Loucy (cell line): Measurements from ENCODE around the gene GIT2.

Experiments
- H2AFZ ChIP-seq: fragments of 200-600 bp; sonication (generic); 2 replicates; pipeline ENCODE4 v1.6.0; 2016; ENCODE audit warnings: antibody characterized with exemption, mild to moderate bottlenecking, low read length, moderate library complexity
- H3F3A ChIP-seq: fragments of 200-600 bp; 2 replicates; pipeline ENCODE4 v1.6.0; 2016; ENCODE audit warnings: antibody characterized with exemption, low read depth, mild to moderate bottlenecking
- H3K27me3 ChIP-seq: fragments of 200-600 bp; sonication (generic); 2 replicates; pipeline ENCODE4 v1.6.1; 2014; ENCODE audit warnings: low read length, mild to moderate bottlenecking; ENCODE audit not compliant: insufficient read depth, poor library complexity, severe bottlenecking
- H3K36me3 ChIP-seq: fragments of 200-600 bp; sonication (generic); 2 replicates; pipeline ENCODE4 v1.6.1; 2016; ENCODE audit warnings: low read length; ENCODE audit not compliant: insufficient read depth
- H3K4me1 ChIP-seq: fragments of 200-600 bp; sonication (generic); 2 replicates; pipeline ENCODE4 v1.5.1; 2014; ENCODE audit warnings: low read length, mild to moderate bottlenecking; ENCODE audit not compliant: insufficient read depth, poor library complexity, severe bottlenecking
- H3K4me2 ChIP-seq: fragments of 200-600 bp; sonication (generic); 2 replicates; pipeline ENCODE4 v1.6.0; 2014; ENCODE audit warnings: antibody characterized with exemption, low read length, low read depth, mild to moderate bottlenecking; ENCODE audit not compliant: poor library complexity, severe bottlenecking
- H3K4me3 ChIP-seq: fragments of 200-600 bp; sonication (generic); 2 replicates; pipeline ENCODE4 v1.5.1; 2014; ENCODE audit warnings: low read length, mild to moderate bottlenecking, mixed read lengths; ENCODE audit not compliant: poor library complexity, severe bottlenecking
- H3K79me2 ChIP-seq: fragments of 200-600 bp; sonication (generic); 2 replicates; pipeline ENCODE4 v1.6.1; 2014; ENCODE audit warnings: low read length; ENCODE audit not compliant: insufficient read depth
- H3K9ac ChIP-seq: fragments of 200-600 bp; sonication (generic); 2 replicates; pipeline ENCODE4 v1.6.0; 2014; ENCODE audit warnings: mild to moderate bottlenecking, low read depth, low read length, moderate library complexity; ENCODE audit not compliant: poor library complexity, severe bottlenecking
- H3K9me2 ChIP-seq: fragments of 200-600 bp; sonication (generic); replicated peaks from 2 replicates; pipeline ENCODE4 v1.6.1; 2016; ENCODE audit warnings: low read depth, low read length, mixed read lengths
- H3K9me3 ChIP-seq: fragments of 200-600 bp; sonication (generic); 2 replicates; pipeline ENCODE4 v1.6.1; 2014; ENCODE audit warnings: mild to moderate bottlenecking, antibody characterized with exemption, low read length, low read depth; ENCODE audit not compliant: insufficient read depth
- H4K20me1 ChIP-seq: fragments of 200-600 bp; sonication (generic); 2 replicates; pipeline ENCODE4 v1.6.0; 2014; ENCODE audit warnings: antibody characterized with exemption, low read length, mild to moderate bottlenecking; ENCODE audit not compliant: insufficient read depth, poor library complexity, severe bottlenecking
- EZH2phosphoT487 ChIP-seq: fragments of 200-600 bp; IDR thresholded peaks from 2 replicates; pipeline ENCODE4 v1.6.1; 2018; ENCODE audit warnings: antibody characterized with exemption, mild to moderate bottlenecking, moderate library complexity, borderline replicate concordance
- TF ChIP-seq, protein P1 (sequence below): fragments of 200-600 bp; sonication (generic); conservative IDR thresholded peaks from 2 replicates; pipeline ENCODE4 v1.5.1; 2014; ENCODE audit warnings: mild to moderate bottlenecking, antibody characterized with exemption, low read length

The GIT2 gene

DNA sequence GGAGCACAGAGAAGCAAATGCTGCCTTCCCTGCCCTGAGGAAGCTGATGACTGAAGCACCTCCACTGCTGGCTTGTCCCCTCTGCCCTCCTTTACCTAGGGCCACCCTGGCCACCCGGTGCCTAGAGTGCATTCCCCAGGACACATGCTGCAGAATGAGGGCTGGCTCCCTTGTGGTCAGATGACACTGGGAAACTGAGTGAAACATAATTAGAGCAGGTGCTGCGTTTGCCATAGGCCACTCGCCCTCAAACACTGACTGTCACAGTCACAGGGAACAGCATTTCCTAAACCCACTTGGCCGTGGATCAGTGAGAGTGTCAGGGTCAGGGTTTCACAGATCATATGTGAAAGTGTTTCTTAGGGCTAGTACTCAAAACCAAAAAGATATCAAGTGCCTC is 80.1 kb downstream of the GIT2 start:
- no peaks in the 10 kb centered on the region for H3K79me2 ChIP-seq
- no peaks in the 10 kb centered on the region for H3K9me3 ChIP-seq
- H3K36me3 ChIP-seq, result peaks cover 49% of the 10 kb centered on the region; the same call in 1 of the 2 replicates
- H3F3A ChIP-seq, result no peaks in the 10 kb centered on the region
- H4K20me1 ChIP-seq, result no peaks in the 10 kb centered on the region
- H2AFZ ChIP-seq, result no peak overlapping the region
- H3K9ac ChIP-seq, result no peak overlapping the region
- H3K4me1 ChIP-seq, result no peaks in the 10 kb centered on the region
- TF ChIP-seq, protein P1, sequence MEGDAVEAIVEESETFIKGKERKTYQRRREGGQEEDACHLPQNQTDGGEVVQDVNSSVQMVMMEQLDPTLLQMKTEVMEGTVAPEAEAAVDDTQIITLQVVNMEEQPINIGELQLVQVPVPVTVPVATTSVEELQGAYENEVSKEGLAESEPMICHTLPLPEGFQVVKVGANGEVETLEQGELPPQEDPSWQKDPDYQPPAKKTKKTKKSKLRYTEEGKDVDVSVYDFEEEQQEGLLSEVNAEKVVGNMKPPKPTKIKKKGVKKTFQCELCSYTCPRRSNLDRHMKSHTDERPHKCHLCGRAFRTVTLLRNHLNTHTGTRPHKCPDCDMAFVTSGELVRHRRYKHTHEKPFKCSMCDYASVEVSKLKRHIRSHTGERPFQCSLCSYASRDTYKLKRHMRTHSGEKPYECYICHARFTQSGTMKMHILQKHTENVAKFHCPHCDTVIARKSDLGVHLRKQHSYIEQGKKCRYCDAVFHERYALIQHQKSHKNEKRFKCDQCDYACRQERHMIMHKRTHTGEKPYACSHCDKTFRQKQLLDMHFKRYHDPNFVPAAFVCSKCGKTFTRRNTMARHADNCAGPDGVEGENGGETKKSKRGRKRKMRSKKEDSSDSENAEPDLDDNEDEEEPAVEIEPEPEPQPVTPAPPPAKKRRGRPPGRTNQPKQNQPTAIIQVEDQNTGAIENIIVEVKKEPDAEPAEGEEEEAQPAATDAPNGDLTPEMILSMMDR, result no peak
- no peak for TF ChIP-seq EZH2phosphoT487
- H3K27me3 ChIP-seq, result no peaks in the 10 kb centered on the region
- H3K4me2 ChIP-seq, result no peak overlapping the region
- H3K9me2 ChIP-seq, result no peaks in the 10 kb centered on the region
- H3K4me3 ChIP-seq, result no peak overlapping the region

DNA sequence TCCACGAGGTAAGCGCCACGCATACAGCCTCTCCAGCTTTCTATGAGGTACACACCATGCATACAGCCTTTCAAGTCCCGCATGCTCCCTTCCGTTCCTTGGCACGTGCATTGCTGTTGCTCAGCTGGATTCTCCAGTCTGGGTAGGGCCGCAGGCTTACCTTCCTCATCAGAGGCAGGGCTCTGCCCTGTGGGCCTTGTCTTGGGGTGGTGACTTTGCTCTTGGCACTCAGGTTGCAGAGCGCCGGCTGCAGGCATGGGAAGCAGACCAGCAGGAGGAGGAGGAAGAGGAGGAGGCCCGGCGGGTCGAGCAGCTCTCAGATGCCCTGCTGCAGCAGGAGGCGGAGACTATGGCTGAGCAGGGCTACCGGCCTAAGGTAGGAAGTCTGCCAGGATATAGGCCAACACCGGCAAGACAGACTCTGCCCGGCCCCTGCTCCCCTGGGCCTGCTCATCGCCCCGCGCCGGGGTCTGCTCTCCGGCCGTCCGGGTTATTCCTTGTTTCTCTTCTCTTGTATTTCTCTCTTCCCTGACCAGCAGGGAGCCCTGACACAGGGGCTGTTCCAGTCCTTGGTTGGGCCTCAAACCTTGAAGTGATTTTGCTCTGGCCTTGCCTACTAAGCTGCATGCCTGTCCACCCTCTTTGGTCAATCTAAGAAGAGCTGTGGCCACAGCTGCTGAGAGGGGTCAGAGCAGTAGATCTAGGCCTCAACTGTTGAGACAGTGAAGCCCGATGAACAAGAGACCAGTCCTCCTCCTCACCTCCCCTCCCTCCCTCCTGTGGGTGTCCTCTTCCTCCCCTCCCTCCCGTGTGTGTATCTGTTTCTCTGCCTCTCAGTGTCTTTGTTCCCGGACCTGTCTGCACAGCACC is 80.8 kb downstream of the GIT2 start:
- no peaks in the 10 kb centered on the region for H4K20me1 ChIP-seq
- no peaks in the 10 kb centered on the region for H3K9me2 ChIP-seq
- no peaks in the 10 kb centered on the region for H3K27me3 ChIP-seq
- no peak overlapping the region for H2AFZ ChIP-seq
- H3K9ac ChIP-seq, result no peak overlapping the region
- no peak overlapping the region for H3K4me3 ChIP-seq
- H3K4me2 ChIP-seq, result no peak overlapping the region
- no peaks in the 10 kb centered on the region for H3F3A ChIP-seq
- H3K36me3 ChIP-seq, result peaks cover 49% of the 10 kb centered on the region; the same call in 1 of the 2 replicates
- H3K4me1 ChIP-seq, result no peaks in the 10 kb centered on the region
- no peak for TF ChIP-seq EZH2phosphoT487
- TF ChIP-seq, protein P1, result no peak
- H3K79me2 ChIP-seq, result no peaks in the 10 kb centered on the region
- H3K9me3 ChIP-seq, result no peaks in the 10 kb centered on the region

DNA sequence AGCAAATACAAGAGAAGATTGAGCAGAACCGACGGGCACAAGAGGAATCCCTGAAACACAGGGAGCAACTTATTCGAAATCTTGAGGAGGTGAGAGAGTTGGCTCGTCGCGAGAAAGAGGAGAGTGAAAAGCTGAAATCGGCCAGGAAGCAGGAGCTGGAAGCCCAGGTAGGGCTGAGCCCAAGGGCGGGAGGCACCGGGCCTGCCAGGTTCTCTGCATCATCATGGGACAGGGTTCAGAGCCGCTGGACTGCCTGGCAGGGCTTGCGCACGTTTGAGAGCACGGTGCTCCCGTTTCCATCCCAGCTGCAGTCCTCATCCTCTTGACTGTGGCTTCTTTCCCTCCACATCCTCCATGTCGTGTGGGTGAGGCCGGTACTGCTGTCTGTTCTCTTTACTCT is 81.7 kb downstream of the GIT2 start:
- H3K4me1 ChIP-seq, result no peaks in the 10 kb centered on the region
- TF ChIP-seq EZH2phosphoT487, result no peak
- TF ChIP-seq, protein P1, result no peak
- H3K4me2 ChIP-seq, result no peak overlapping the region
- H3K9me2 ChIP-seq, result no peaks in the 10 kb centered on the region
- no peaks in the 10 kb centered on the region for H4K20me1 ChIP-seq
- H3K36me3 ChIP-seq, result peaks cover 52% of the 10 kb centered on the region; the same call in 1 of the 2 replicates
- no peaks in the 10 kb centered on the region for H3K79me2 ChIP-seq
- H2AFZ ChIP-seq, result no peak overlapping the region
- no peaks in the 10 kb centered on the region for H3K9me3 ChIP-seq
- no peaks in the 10 kb centered on the region for H3F3A ChIP-seq
- H3K9ac ChIP-seq, result no peak overlapping the region
- no peak overlapping the region for H3K4me3 ChIP-seq
- no peaks in the 10 kb centered on the region for H3K27me3 ChIP-seq
